Erythroblast (primary cell): Measurements from ENCODE around the gene DROSHA.

Experiments
- DNase-seq, 2 experiments: peaks; one replicate each; lab custom pipeline; 2025; lab: John Stamatoyannopoulos, UW
- GATA1 ChIP-seq: IDR thresholded peaks from 2 replicates; pipeline ENCODE4 v1.6.1; 2011; ENCODE audit warnings: low read depth, mild to moderate bottlenecking, control low read depth, low read length, moderate library complexity
- POLR2A ChIP-seq: IDR thresholded peaks from 2 replicates; pipeline ENCODE4 v1.6.1; 2011; ENCODE audit warnings: mild to moderate bottlenecking, low read length

Gene DROSHA

GRCh38 chr5:31436851-31437250 is 95.0 kb downstream of the DROSHA start:
- DNase-seq: peak; percentile 38 to 79
- TF ChIP-seq GATA1 (no peak), POLR2A (no peak)

- TF ChIP-seq POLR2A: no peak
- no peak for TF ChIP-seq GATA1
- DNase-seq: no peak
Observed at GRCh38 chr5:31435730-31436129, 96.2 kb downstream of the DROSHA start.

- TF ChIP-seq POLR2A (no peak), GATA1 (no peak)
- no peak for DNase-seq
Observed at GRCh38 chr5:31434898-31435297, 97.0 kb downstream of the DROSHA start.

- TF ChIP-seq POLR2A (no peak), GATA1 (no peak)
- DNase-seq: no peak
Observed at GRCh38 chr5:31433229-31433628, 98.7 kb downstream of the DROSHA start.

GRCh38 chr5:31427724-31428309 is 104.1 kb downstream of the DROSHA start:
- TF ChIP-seq POLR2A (no peak), GATA1 (no peak)

GRCh38 chr5:31427013-31427723 is 104.7 kb downstream of the DROSHA start:
- no peak for DNase-seq
- TF ChIP-seq GATA1 (no peak), POLR2A (no peak)

More at GRCh38 chr5:31427724-31428309, 104.1 kb downstream of the DROSHA start:
- no peak for DNase-seq

- no peak for DNase-seq
- no peak for TF ChIP-seq GATA1
- no peak for TF ChIP-seq POLR2A
Observed at GRCh38 chr5:31421806-31422586, 109.9 kb downstream of the DROSHA start.

- no peak for TF ChIP-seq GATA1
- TF ChIP-seq POLR2A: no peak
- DNase-seq: no peak
Observed at GRCh38 chr5:31417512-31417911, 114.4 kb downstream of the DROSHA start.

- DNase-seq: no peak
- TF ChIP-seq POLR2A: no peak
- TF ChIP-seq GATA1: no peak
Observed at GRCh38 chr5:31416547-31416946, 115.3 kb downstream of the DROSHA start.

- no peak for DNase-seq
- TF ChIP-seq GATA1 (no peak), POLR2A (no peak)
Observed at GRCh38 chr5:31415960-31416359, 115.9 kb downstream of the DROSHA start.

GRCh38 chr5:31415009-31415923 is 116.6 kb downstream of the DROSHA start:
- DNase-seq: no peak
- TF ChIP-seq GATA1: no peak
- no peak for TF ChIP-seq POLR2A

GRCh38 chr5:31413030-31413812 is 118.7 kb downstream of the DROSHA start:
- TF ChIP-seq GATA1 (no peak), POLR2A (no peak)
- DNase-seq: no peak

GRCh38 chr5:31412324-31412723 is 119.6 kb downstream of the DROSHA start:
- no peak for TF ChIP-seq GATA1
- no peak for TF ChIP-seq POLR2A
- DNase-seq: no peak
